Measurements from ENCODE around the gene PLCG1.

DNA sequence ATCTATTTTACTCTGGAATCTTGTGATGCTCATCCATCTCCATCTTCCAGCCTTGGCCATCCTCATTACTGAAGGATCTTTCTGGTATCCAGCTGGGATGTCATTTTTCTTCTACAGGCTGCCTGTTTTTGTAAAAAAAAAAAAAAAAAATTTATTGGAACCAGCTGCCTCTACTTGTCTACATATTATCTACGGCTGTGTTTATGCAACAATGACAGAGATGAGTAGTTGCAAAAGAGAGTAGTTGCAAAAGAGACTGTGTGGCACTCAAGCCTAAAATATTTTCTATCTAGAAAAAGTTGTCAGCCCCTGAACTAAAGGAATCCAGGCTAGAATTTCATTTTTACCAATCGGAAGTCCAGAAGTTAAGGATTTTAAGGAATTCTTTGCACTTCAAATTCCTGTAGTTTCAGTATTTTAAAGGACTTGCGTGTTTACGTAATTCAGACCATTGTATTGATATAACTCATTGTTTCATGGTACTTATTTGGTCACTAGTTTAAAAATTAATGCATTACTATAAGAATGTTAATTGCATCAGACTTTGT lies 38.6 kb upstream of the PLCG1 start:
- TF ChIP-seq, protein P1, sequence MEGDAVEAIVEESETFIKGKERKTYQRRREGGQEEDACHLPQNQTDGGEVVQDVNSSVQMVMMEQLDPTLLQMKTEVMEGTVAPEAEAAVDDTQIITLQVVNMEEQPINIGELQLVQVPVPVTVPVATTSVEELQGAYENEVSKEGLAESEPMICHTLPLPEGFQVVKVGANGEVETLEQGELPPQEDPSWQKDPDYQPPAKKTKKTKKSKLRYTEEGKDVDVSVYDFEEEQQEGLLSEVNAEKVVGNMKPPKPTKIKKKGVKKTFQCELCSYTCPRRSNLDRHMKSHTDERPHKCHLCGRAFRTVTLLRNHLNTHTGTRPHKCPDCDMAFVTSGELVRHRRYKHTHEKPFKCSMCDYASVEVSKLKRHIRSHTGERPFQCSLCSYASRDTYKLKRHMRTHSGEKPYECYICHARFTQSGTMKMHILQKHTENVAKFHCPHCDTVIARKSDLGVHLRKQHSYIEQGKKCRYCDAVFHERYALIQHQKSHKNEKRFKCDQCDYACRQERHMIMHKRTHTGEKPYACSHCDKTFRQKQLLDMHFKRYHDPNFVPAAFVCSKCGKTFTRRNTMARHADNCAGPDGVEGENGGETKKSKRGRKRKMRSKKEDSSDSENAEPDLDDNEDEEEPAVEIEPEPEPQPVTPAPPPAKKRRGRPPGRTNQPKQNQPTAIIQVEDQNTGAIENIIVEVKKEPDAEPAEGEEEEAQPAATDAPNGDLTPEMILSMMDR (IDR thresholded peaks at IDR 0.05; ENCODE audit: insufficient read depth, low read length, poor library complexity, severe bottlenecking), result no peak
- no peak for TF ChIP-seq EZH2phosphoT487 (conservative IDR thresholded peaks at IDR 0.05; ENCODE audit: low read length)

All from SU-DHL-6 (cell line).